ENCODE measurements around the gene GPR22.

- no peak for TF ChIP-seq CTCF (IDR thresholded peaks at IDR 0.05 in 8 of 11, conservative IDR thresholded peaks at IDR 0.05 in 3 of 11)
- no peak for TF ChIP-seq POLR2AphosphoS5 (IDR thresholded peaks at IDR 0.05)
Measured at GRCh38 chr7:107441581-107442422, 28.1 kb upstream of the GPR22 start.
